Uterus (tissue), 2 donors: ENCODE data around the gene RHO.

Experiments used
- POLR2A ChIP-seq, 2 donors: fragments of 450-650 bp; IDR thresholded peaks; one replicate each; pipeline ENCODE4 v1.6.1; 2016; ENCODE audit warnings: antibody characterized with exemption in 2 of 2, mild to moderate bottlenecking in 1 of 2, moderate library complexity in 1 of 2
- TF ChIP-seq, protein P1 (sequence below), 4 experiments: fragments of 200-600 bp in 2 of 4; fragments of 450-650 bp in 2 of 4; sonication (generic) in 2 of 4; IDR thresholded peaks; one replicate each; pipeline ENCODE4 v1.5.1; 2016 to 2019; ENCODE audit warnings: antibody characterized with exemption in 4 of 4, mild to moderate bottlenecking in 2 of 4, moderate library complexity in 1 of 4

DNA sequence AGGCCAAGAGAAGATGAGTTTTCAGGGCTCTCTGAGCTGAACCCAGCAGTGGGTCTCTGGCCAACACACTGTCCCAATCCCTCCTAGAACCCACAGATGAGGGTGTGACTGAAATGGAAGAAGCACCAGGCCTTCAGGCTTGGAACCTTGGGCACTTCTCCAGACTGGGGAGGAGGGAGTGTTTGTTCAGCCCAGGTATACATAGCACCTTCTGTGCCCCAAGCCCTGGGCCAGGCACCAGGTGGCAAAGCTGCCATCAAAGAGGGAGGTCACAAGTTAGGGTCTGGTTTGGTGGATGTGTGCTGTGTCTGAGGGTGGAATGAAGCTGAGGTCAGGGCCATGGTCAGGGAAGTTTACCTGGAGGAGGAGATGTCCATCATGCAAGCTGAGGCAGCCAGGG, 15.8 kb upstream of the RHO start:
- TF ChIP-seq, protein P1, sequence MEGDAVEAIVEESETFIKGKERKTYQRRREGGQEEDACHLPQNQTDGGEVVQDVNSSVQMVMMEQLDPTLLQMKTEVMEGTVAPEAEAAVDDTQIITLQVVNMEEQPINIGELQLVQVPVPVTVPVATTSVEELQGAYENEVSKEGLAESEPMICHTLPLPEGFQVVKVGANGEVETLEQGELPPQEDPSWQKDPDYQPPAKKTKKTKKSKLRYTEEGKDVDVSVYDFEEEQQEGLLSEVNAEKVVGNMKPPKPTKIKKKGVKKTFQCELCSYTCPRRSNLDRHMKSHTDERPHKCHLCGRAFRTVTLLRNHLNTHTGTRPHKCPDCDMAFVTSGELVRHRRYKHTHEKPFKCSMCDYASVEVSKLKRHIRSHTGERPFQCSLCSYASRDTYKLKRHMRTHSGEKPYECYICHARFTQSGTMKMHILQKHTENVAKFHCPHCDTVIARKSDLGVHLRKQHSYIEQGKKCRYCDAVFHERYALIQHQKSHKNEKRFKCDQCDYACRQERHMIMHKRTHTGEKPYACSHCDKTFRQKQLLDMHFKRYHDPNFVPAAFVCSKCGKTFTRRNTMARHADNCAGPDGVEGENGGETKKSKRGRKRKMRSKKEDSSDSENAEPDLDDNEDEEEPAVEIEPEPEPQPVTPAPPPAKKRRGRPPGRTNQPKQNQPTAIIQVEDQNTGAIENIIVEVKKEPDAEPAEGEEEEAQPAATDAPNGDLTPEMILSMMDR (IDR thresholded peaks at IDR 0.05), result no peak
- no peak for TF ChIP-seq POLR2A (IDR thresholded peaks at IDR 0.05)
